GM18870 (cell line): ENCODE results near the gene EPHX1.
A peak's percentile ranks its signal among the peaks of the same experiment; 100 is the strongest.
"Not testable (repeated sequence)": the region's sequence is repeated elsewhere in the genome, so short reads cannot be mapped to it uniquely, and the experiment has no call there.

Experiments used
- ATAC-seq: cut with Tn5 transposase; IDR thresholded peaks from one replicate; pipeline ENCODE4 v1.9.1; 2021; ENCODE audit warnings: moderate library complexity; ENCODE audit not compliant: unreplicated experiment

EPHX1 gene

DNA sequence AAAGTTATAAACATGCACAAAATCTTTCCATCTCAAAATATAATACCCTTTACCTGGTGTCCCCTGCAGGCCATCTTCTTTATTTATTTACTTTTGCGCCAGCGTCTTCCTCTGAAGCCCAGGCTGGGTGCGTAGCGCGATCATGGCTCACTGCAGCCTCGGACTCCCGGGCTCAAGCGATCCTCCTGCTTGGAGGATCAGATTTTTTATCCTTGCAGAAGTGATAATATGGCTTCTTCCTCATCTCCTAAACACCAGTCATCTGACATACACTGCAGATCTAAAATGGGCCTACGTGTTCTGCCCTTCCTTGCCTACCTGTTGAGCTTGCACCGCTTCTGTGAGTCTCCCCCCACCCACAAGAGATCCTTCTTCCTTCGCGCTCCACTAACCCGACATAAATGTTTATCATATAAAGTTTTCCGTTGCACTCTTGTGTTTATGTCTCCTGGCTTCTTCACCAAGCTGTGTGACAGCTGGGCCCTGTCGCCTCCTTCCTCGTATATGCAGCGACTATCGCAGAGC is 32.8 kb upstream of the EPHX1 start:
- ATAC-seq = peak; percentile 13

- ATAC-seq = peak; percentile 96
Observed at GRCh38 chr1:225777583-225778336, 32.2 kb upstream of the EPHX1 start, which contains the start of gene SRP9. Gene SRP9 (plus strand): TSS chr1:225777826. CDS start chr1:225777941, 115 bp downstream.

- ATAC-seq = no peak
Observed at GRCh38 chr1:225778337-225778669, 31.6 kb upstream of the EPHX1 start.

DNA sequence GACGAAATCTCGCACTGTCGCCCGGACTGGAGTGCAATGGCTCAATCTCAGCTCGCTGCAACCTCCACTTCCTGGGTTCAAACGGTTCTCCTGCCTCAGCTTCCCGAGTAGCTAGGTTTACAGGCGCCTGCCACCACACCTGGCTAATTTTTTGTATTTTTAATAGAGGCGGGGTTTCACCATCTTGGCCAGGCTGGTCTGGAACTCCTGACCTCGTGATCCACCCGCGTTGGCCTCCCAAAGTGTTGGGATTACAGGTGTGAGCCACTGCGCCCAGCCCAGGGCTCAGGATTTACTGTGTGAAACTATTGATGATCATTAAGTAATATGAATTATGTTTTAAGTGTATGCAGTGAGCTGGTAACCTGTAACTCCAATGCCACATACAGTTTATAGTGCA is 30.8 kb upstream of the EPHX1 start:
- not testable (repeated sequence) for ATAC-seq

- no peak for ATAC-seq
Observed at GRCh38 chr1:225780134-225780533, 29.8 kb upstream of the EPHX1 start.

- no peak for ATAC-seq
Observed at GRCh38 chr1:225780630-225781029, 29.3 kb upstream of the EPHX1 start.

GRCh38 chr1:225789142-225789541 is 20.8 kb upstream of the EPHX1 start:
- ATAC-seq = not testable (repeated sequence)

GRCh38 chr1:225794954-225795353 is 15.0 kb upstream of the EPHX1 start:
- no peak for ATAC-seq

DNA sequence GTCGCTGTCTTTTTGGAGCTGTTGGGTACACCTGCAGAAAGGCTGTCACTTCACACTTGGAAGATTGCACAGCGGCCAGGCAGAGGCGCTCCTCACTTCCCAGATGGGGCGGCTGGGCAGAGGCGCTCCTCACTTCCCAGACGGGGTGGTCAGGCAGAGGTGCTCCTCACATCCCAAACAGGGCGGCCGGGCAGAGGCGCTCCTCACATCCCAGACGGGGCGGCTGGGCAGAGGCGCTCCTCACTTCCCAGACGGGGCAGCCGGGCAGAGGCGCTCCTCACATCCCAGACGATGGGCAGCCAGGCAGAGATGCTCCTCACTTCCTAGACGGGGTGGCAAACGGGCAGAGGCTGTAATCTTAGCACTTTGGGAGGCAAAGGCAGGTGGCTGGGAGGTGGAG is 13.8 kb upstream of the EPHX1 start:
- not testable (repeated sequence) for ATAC-seq

DNA sequence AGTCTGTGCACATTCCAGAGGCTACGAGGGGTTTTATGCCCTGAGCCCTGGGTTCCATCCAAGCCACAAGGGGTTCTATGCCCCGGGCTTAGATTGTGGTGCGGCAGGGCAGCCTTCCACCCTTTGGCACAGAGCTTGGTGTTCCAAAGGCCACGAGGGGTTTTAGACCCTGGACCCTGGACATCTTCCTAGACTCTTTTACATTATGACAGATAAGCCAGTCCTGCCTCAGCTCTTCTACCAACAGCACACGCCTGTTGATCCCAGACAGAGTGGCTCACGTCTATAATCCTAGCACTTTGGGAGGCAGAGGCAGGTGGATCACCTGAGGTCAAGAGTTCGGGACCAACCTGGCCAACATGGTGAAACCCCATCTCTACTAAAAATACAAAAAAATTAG is 8.8 kb upstream of the EPHX1 start:
- ATAC-seq = not testable (repeated sequence)

DNA sequence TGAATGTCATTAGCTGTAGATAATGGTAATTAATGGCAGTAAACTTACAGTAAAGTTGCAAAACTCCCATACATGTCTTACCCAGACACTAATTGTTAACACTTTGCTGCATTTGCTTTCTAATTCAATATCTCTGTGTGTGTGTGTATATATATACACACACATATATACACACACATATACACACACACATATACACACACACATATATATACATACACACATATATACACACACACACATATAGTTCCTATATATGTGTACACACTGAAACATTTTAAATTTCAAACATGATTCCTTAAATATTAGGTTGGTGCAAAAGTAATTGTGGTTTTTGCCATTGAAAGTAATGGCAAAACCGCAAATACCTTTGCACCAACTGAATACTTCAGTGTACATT is 3.7 kb upstream of the EPHX1 start:
- ATAC-seq = no peak

- not testable (repeated sequence) for ATAC-seq
Observed at GRCh38 chr1:225806736-225807135, 3.2 kb upstream of the EPHX1 start.

DNA sequence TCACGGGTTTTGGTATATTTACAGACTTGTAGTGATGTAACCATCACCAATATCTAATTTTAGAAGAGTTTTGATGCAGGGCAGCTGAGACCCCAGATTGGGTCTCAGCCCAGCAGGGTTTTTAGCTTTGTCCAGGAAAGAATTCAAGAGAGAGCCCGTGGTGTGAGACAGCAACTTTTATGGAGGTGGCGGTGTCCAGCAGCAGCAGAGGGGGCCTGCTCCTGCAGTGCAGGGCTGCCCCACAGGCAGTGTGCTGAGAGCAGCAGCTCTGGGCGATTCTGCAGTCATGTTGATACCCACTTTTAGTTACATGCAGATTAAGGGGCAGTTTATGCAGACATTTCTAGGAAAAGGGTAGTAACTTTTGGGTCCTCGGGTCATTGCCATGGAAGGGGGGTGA is 1.8 kb upstream of the EPHX1 start:
- ATAC-seq = no peak

DNA sequence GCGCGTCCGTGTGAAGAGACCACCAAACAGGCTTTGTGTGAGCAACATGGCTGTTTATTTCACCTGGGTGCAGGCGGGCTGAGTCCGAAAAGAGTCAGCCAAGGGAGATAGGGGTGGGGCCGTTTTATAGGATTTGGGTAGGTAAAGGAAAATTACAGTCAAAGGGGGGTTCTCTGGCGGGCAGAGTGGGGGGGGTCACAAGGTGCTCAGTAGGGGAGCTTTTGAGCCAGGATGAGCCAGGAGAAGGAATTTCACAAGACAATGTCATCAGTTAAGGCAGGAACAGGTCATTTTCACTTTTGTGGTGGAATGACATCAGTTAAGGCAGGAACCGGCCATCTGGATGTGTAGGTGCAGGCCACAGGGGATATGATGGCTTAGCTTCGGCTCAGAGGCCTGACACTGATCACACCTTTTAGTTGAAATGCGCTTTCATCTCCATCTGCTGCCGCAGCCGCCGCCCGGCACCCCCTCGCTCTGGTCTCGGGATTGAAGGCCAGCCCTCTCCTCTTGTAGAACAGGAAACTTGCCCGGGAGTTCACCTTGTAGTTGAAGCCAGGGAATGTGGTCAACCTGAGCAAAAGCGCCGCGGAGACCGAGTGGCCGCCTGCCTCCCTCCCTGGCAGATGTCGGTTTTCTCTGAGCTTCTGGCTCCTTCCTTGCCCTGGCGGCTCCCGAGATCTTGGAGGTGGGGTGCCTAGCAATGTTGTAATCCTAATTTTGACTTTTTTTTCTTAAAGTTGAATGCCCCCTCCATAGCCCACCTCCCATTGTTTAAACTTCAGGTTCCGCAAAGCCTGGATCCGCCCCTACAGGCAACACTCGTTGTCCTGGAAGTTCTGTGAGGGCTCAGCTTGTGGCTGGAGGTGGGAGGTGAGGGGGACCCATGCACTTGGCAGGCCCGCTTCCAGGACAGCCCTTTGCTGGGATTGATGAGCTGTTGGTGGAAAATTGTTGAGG is 935 bp downstream of the EPHX1 start:
- ATAC-seq = not testable (repeated sequence)

- ATAC-seq = no peak
Observed at GRCh38 chr1:225811622-225812487, 1.9 kb downstream of the EPHX1 start.

DNA sequence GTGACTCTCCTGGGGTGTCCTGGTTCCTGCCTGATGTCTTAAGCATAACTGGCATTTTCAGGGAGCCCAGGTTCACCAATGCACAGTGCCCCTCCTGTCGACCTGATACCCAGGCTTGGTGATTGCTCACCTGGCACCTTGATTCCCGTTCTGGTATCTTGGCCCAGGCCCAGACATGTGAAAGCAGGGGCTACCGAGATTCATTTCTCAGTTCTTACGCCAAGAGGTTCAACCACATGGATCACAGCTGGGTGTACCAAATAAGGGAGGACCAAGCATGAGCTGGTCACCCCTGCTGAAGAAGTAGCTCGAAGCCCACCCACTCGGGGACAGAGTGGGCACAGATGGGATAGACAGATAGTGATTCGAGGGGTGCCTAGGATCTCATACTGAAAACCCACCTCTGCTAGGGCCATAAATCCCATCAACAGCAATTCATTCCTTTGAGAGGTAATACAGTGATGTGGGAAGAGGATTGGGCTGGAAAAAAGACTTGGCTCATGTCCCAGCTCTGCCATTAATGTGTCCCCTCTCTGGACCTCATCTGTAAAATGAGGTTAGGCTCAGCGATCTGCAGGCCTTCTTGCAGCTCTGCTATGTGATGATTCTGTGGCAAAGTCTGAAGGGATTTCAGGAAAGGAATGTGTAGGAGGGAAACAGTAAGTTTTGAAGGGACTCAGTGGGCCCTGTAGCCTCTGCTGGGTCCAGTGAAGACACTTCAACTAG is 2.7 kb downstream of the EPHX1 start:
- ATAC-seq = no peak

- no peak for ATAC-seq
Observed at GRCh38 chr1:225813214-225813964, 3.5 kb downstream of the EPHX1 start.

DNA sequence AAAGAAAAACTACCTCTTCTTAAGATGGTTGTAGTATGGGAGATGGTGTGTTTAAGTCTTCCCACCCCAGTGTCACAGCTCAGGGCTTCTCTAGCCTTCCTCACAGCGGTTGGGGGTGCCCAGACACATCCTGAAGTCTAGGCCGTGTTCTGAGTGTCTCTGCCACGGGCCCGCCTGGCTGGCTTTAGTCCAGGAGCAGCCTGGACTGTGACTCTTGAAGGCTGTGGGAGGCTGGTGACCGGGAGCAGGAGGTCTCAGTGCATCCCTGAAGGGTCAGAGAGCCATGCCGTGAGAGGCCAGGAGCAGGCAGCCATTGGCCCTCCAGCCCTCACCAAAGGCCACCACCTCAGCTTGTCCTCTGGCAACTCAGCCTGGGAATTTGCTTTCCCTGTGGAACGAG is 4.5 kb downstream of the EPHX1 start:
- ATAC-seq = no peak

- not testable (repeated sequence) for ATAC-seq
Observed at GRCh38 chr1:225815090-225815489, 5.2 kb downstream of the EPHX1 start.
